ENCODE measurements around the gene CPT2.
A peak's percentile ranks its signal among the peaks of the same experiment; 100 is the strongest.

The CPT2 gene

DNA sequence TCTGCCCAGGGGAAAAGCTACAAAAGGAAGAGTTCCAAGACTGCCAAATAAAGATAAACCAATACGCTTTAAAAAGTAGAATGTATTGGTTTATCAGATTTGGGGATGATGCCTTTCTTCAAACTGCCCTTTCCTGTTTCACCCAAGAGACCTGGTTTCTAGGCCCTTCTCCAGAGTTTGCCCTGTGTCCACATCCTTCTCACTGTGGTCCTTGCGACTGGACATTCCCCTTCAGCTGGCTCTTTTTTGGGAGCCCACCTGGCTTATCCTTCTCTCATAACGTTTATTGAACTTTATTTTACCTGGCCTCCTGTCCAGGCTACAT lies 24.3 kb downstream of the CPT2 start:
- TF ChIP-seq, protein P1, sequence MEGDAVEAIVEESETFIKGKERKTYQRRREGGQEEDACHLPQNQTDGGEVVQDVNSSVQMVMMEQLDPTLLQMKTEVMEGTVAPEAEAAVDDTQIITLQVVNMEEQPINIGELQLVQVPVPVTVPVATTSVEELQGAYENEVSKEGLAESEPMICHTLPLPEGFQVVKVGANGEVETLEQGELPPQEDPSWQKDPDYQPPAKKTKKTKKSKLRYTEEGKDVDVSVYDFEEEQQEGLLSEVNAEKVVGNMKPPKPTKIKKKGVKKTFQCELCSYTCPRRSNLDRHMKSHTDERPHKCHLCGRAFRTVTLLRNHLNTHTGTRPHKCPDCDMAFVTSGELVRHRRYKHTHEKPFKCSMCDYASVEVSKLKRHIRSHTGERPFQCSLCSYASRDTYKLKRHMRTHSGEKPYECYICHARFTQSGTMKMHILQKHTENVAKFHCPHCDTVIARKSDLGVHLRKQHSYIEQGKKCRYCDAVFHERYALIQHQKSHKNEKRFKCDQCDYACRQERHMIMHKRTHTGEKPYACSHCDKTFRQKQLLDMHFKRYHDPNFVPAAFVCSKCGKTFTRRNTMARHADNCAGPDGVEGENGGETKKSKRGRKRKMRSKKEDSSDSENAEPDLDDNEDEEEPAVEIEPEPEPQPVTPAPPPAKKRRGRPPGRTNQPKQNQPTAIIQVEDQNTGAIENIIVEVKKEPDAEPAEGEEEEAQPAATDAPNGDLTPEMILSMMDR (IDR thresholded peaks at IDR 0.05; ENCODE audit: low read depth, low read length), result no peak
- no peak for DNase-seq (ENCODE audit: low read depth in 2 of 2)
- H3K4me3 ChIP-seq (replicated peaks in 1 of 2; ENCODE audit: low read depth in 2 of 2, low read length in 2 of 2), result peak overlapping the region; percentile 81 to 99

GRCh38 chr1:53237638-53238037 lies 41.0 kb downstream of the CPT2 start:
- TF ChIP-seq, protein P1 (IDR thresholded peaks at IDR 0.05; ENCODE audit: low read depth, low read length), result no peak
- H3K4me3 ChIP-seq (replicated peaks in 1 of 2; ENCODE audit: low read depth in 2 of 2, low read length in 2 of 2), result peak overlapping the region; percentile 99

GRCh38 chr1:53238197-53239155 lies 41.9 kb downstream of the CPT2 start, which contains the start of gene MAGOH:
TSS of gene MAGOH (minus strand) at chr1:53238518. CDS start at chr1:53238448, 70 bp downstream.
- H3K4me3 ChIP-seq (replicated peaks in 1 of 2; ENCODE audit: low read depth in 2 of 2, low read length in 2 of 2), result peak within 1 kb of the TSS; percentile 99
- TF ChIP-seq, protein P1 (IDR thresholded peaks at IDR 0.05; ENCODE audit: low read depth, low read length), result no peak
- DNase-seq (ENCODE audit: low read depth in 2 of 2), result peak; percentile 96 to 97

More at GRCh38 chr1:53237638-53238037, 41.0 kb downstream of the CPT2 start:
- no peak for DNase-seq (ENCODE audit: low read depth in 2 of 2)

- DNase-seq (ENCODE audit: low read depth in 2 of 2), result no peak
- no peak overlapping the region for H3K4me3 ChIP-seq (replicated peaks in 1 of 2; ENCODE audit: low read depth in 2 of 2, low read length in 2 of 2)
- TF ChIP-seq, protein P1 (IDR thresholded peaks at IDR 0.05; ENCODE audit: low read depth, low read length), result no peak
Observed at GRCh38 chr1:53241828-53242227, 45.2 kb downstream of the CPT2 start.

DNA sequence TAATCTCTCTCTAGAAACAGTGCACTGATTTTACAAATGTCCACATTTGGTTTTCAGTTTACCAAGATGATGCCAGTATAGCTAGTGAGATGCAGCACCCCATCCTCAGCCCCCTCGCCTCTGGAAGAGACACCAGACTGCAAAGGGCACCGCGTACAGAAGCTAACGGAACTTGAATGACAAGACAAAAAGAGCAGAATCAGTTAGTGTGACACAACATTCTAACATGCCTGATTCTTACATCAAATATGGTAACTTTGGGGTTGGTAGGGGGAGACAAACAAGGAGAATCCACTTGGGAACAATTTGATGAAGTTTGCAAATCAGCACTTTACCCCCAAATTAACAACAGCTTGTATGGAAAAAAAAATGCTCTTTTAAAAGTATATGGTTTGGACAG lies 45.8 kb downstream of the CPT2 start:
- TF ChIP-seq, protein P1 (IDR thresholded peaks at IDR 0.05; ENCODE audit: low read depth, low read length), result no peak
- no peak for DNase-seq (ENCODE audit: low read depth in 2 of 2)
- H3K4me3 ChIP-seq (replicated peaks in 1 of 2; ENCODE audit: low read depth in 2 of 2, low read length in 2 of 2), result no peak overlapping the region

DNA sequence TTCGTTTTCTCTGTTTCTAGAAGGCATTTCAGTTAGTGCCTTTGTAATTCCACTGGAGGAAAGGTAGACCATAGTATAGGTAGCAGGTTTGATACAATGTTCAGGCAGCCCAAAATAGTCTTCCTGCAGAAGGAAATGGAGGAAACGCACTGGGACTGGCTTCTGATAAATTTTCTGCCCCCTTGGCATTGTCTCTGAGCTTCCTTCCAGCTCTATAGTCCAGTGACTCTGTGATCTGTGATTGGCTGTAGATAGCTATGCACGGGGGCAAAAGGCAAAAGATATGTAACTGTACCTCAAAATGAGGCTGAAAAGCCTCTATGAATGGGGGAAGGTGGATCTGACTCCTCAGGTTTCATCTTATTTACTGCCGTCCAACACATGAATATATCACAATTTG lies 47.5 kb downstream of the CPT2 start:
- no peak overlapping the region for H3K4me3 ChIP-seq (replicated peaks in 1 of 2; ENCODE audit: low read depth in 2 of 2, low read length in 2 of 2)
- DNase-seq (ENCODE audit: low read depth in 2 of 2), result no peak
- TF ChIP-seq, protein P1 (IDR thresholded peaks at IDR 0.05; ENCODE audit: low read depth, low read length), result no peak

Data from cardiac fibroblast (primary cell).